Stimulated activated naive CD8-positive, alpha-beta T cell treated with anti-CD3 and anti-CD28 coated beads, Interleukin-15, Interleukin-2, amounts not matched to agents 100 U/mL and 50 U/mL, for 24 hours (primary cell): Measurements from ENCODE around the gene TFB1M.
"Not testable (repeated sequence)": the region's sequence is repeated elsewhere in the genome, so short reads cannot be mapped to it uniquely, and the experiment has no call there.

Experiments
- ATAC-seq: fragments of 150-1000 bp; cut with Tn5 transposase; one replicate; pipeline ENCODE4 v1.10.0; 2021
- DNase-seq: peaks from one replicate; pipeline ENCODE4 v3.0.0; 2021

TFB1M gene

DNA sequence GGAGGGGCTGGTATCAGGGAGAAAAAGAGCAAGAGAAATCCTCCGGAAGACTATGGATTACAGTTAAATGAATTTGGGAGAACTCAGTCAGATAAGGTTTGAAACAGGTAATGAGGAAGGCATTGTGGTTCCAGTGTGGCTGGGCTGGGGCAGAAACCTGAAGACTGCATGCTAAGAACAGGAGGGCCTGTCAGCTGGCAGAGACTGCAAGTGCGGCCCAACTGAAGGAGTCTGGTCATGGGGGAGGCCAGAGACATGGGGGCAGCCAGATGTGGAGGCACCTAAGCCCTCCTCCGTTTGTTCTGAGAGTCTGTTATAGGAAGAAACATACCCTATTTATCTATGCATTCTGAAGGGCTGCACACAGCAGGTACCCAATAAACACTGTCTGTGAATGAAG lies 16.6 kb downstream of the TFB1M start:
- ATAC-seq, result no peak
- no peak for DNase-seq

GRCh38 chr6:155292711-155293110 lies 21.6 kb downstream of the TFB1M start:
- DNase-seq, result no peak

DNA sequence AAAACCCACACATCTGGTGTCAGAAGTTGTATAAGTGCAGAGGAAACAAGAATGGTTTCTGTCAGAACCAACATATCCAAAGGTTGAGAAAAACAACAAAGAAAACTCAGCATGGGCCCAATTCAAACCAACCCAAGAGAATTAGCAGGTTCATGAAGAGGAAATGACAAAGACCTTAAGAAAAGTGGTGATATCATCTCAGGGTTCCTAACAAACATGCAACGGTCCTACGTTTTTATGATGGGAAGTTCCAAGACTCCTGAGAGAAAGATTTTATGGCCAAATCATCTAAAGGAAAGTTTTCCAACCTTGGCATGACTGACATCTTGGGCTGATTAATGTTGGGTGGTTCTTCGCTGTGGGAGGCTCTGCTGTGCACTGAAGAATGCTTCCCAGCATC lies 23.0 kb downstream of the TFB1M start:
- ATAC-seq, result no peak

More at GRCh38 chr6:155292711-155293110, 21.6 kb downstream of the TFB1M start:
- no peak for ATAC-seq

DNA sequence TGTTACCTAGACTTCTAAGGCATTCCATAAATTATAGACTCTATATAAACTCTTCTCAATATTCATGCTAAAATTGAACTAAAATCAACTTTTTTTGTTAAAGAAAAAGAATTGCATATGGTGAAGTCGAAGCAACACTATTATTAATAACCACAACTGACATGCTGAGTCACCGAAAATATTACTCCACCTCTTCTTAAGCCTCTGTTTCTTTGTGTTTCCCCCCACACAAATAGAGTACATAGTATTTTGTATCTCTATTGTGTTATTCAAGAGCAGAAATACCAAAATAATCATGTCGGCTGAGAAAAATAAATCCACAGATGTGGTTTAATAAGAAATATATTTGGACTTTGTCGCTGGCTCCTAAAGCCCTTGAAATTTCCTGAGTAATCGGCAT lies 23.8 kb downstream of the TFB1M start:
- no peak for DNase-seq
- ATAC-seq, result no peak

More for the DNA sequence above, 23.0 kb downstream of the TFB1M start:
- no peak for DNase-seq

DNA sequence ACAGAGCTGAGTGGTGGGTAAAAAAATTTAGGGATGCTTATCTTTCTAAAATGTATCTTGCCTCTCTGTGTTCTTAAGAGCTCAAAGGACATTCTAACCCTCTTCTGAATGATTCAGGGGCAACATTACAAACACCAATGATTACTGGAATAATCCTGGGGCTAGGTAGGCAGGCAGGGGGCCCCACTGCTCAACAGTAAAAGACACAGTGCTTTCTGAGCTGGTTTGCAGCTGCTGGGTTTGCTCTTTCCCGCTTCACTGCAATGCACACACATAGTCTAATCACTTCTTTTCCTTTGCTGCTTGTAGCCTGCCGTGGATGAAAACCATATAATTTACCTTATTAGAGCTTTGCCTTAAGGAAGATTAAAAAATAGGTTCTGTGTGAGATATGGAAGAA lies 26.5 kb downstream of the TFB1M start:
- no peak for ATAC-seq
- no peak for DNase-seq

- no peak for ATAC-seq
- no peak for DNase-seq
Measured at GRCh38 chr6:155284775-155285174, 29.5 kb downstream of the TFB1M start.

DNA sequence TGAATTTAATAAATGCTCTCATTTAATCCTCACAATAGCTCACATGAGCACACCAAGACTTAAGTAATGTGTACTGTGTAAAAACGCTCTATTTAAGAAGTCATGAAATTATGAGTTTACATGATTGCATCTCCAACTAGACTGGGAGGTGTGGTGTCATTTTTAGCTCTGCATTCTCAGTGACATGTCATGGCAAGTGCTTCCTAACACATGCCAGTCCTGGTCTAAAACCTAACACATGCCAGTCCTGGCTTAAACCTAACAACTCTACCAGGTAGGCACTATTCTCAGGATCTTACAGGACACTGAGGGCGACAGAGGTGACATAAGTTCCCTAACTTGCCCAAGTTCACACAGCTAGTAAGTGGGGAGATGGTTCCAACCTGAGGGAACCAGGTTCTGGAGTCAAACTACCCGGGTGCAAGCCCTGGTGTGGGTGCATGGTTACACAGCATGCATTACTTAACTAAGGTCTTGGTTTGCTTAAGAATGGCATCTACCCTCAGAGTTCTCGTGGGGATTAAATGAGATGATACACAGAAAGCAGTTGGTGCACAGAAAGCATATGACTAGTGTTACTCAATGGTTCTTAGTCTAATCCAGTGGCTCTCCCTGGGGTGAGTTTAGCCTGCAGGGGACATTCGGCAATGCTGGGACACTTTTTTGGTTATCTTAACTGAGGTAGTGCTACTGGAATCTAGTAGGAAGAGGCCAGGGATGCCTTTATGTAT lies 35.8 kb downstream of the TFB1M start:
- no peak for DNase-seq
- no peak for ATAC-seq

- no peak for ATAC-seq
- no peak for DNase-seq
Measured at GRCh38 chr6:155276638-155277037, 37.6 kb downstream of the TFB1M start.

DNA sequence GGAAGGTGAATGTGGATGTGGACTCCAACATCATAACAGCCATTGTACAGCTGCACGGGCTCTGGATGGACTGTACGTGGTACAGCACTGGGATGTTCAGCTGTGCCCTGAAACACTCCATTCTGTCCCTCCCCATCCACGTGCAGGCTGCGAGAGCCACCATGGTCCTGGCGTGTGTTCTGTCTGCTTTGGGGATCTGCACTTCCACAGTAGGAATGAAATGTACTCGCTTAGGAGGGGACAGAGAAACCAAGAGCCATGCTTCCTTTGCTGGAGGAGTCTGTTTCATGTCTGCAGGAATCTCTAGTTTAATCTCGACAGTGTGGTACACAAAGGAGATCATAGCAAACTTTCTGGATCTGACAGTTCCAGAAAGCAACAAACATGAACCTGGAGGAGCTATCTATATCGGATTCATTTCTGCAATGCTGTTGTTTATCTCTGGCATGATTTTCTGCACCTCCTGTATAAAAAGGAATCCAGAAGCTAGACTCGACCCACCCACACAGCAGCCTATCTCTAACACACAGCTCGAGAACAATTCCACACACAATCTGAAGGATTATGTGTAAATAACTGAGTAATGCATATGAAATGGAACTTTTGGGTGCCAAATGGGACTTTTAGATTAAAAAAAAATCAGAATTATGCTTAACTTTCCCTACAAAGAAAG lies 38.3 kb downstream of the TFB1M start:
- DNase-seq (no peak), ATAC-seq (no peak)

- no peak for ATAC-seq
- no peak for DNase-seq
Measured at GRCh38 chr6:155274533-155274932, 39.8 kb downstream of the TFB1M start.

- ATAC-seq (no peak), DNase-seq (no peak)
Measured at GRCh38 chr6:155274106-155274505, 40.2 kb downstream of the TFB1M start.

- ATAC-seq, result no peak
- no peak for DNase-seq
Measured at GRCh38 chr6:155273431-155273830, 40.9 kb downstream of the TFB1M start.

DNA sequence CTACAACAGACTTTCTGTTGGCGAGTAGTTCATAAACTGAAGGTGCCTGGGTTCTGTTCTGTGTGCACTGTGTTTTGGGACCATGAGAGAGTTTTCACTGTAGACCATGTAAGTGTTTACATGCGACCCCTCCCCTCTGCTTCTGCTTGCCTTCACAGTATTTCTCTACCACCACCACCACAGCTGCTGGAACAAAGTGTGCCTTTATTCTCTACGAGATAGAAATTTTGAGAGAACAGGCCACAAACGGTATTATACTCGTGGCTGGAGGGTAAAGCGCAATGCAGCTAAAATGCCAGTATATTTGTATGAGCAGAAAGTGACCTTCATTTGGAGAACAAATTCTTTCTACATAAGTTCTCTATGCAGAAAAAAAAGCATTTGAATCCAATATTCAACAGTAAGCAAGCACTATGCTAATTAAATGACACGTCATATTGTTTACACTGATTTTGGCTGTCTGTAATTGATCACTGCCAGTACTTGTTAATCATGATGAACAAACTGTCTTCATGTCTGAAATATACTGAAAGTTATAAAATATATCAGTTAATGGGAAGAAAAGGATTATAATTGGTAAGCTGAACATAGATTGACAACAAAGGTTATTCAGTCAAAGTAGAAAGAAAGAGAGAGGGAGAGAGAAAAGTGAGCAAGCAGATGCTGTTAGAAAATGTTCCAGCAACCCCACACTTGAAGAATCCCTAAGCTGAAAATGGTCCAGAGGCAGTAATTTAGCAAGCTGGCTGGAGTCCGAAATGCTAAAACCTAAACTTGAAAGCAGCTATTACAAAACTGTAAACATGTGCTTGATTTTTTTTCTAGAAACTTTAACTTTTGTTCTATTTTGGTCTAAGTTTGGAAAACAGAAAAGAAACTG lies 41.7 kb downstream of the TFB1M start:
- DNase-seq (no peak), ATAC-seq (no peak)

- ATAC-seq, result no peak
- no peak for DNase-seq
Measured at GRCh38 chr6:155271145-155271544, 43.1 kb downstream of the TFB1M start.

GRCh38 chr6:155270561-155271091 lies 43.7 kb downstream of the TFB1M start:
- ATAC-seq (no peak), DNase-seq (no peak)

- no peak for ATAC-seq
- no peak for DNase-seq
Measured at GRCh38 chr6:155269765-155270164, 44.5 kb downstream of the TFB1M start.

GRCh38 chr6:155268088-155268867 lies 46.0 kb downstream of the TFB1M start:
- peak; percentile 66 for ATAC-seq
- DNase-seq, result not testable (repeated sequence)

GRCh38 chr6:155267411-155267810 lies 46.9 kb downstream of the TFB1M start:
- no peak for ATAC-seq
- DNase-seq, result no peak

DNA sequence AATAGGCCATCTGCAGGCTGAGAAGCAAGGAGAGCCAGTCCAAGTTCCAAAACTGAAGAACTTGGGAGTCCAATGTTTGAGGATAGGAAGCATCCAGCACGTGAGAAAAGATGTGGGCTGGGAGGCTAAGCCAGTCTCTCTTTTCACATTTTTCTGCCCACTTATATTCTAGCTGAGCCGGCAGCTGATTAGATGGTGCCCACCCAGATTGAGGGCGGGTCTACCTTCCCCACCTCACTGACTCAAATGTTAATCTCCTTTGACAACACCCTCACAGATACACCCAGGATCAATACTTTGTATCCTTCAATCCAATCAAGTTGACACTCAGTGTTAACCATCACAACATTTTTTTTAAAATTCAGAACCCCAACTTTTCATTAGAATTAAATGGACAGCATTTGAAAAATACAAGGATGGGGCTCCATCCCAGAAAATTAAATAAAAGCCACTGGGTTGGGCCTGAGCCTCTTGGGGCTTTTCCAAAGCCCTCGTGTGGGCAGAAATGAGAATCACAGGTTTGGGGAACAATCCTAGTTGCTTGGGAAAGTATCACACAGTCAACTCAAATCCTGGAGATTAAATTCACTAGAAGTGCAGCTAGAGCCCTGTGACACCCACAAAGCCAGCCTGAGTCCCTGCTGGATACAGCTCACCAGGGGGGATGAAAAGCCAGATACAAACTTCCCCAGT lies 48.3 kb downstream of the TFB1M start:
- no peak for ATAC-seq
- DNase-seq, result no peak

DNA sequence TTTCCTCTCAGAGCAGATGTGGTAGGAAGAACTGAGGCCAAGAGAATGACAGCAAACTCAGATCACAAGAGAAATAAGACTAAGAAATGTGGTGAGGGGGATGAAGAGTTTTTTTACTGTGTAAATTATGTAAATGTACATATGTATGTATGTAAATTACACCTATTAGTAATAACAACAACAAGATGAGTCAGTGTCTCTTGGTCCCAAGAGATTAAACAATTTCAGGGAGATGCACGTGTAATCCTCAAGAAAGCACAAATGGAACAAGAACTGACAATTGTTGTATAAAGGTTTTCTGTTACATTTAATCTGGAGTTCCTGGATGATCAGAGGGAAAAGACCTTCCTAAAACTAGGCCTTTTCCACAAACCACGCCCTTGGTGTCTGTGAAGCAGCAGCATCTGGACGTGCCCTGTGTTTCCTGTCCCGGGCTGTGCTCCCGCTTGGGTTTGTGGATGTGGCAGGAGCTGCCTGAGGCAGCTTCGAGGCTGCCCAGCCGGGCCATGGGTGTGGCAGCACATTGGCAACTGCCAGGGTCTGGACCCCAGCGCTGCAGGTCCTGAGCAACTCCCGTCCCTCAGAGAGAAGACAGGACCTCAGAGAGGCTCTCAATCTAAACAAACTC lies 49.5 kb downstream of the TFB1M start:
- no peak for DNase-seq
- ATAC-seq, result no peak
